K562 (cell line): Measurements from ENCODE around the gene LTBP2.

Experiments
- ELF2 ChIP-seq: fragments of 250-450 bp; sonication (Bioruptor Pico); IDR thresholded peaks from 2 replicates; pipeline ENCODE4 v1.5.0; 2021; ENCODE audit warnings: mild to moderate bottlenecking
- FIP1L1 ChIP-seq: fragments of 200-400 bp; formaldehyde crosslinking; IDR thresholded peaks from 2 replicates; pipeline ENCODE4 v1.6.1; 2018; ENCODE audit warnings: mild to moderate bottlenecking, low read depth, low read length; ENCODE audit not compliant: poor library complexity, severe bottlenecking
- FOXA3 ChIP-seq, 2 experiments: fragments of 450-650 bp in 1 of 2; sonication (generic) in 1 of 2; formaldehyde crosslinking; IDR thresholded peaks in 1 of 2; conservative IDR thresholded peaks in 1 of 2; 2 replicates each; pipeline versions ENCODE4 v1.4.0 to v1.8.0; 2020 to 2022; ENCODE audit warnings: mild to moderate bottlenecking in 2 of 2, missing genetic modification reagents in 1 of 2
- ZNF274 ChIP-seq: IDR thresholded peaks from 2 replicates; pipeline ENCODE4 v1.6.1; 2011; ENCODE audit warnings: low read depth, mild to moderate bottlenecking, low read length, moderate library complexity, borderline replicate concordance
- ZNF551 ChIP-seq: fragments of 250-450 bp; sonication (Bioruptor Pico); IDR thresholded peaks from 2 replicates; pipeline ENCODE4 v1.5.0; 2021; ENCODE audit warnings: mild to moderate bottlenecking, moderate library complexity
- ZSCAN29 ChIP-seq: fragments of 450-650 bp; IDR thresholded peaks from 2 replicates; pipeline ENCODE4 v1.6.1; 2017
- TF ChIP-seq, protein P1 (sequence below), 2 experiments: fragments of 450-650 bp; formaldehyde crosslinking in 1 of 2; IDR thresholded peaks; 2 replicates each; pipeline versions ENCODE4 v1.4.0 to v1.6.1; 2014 to 2020; ENCODE audit warnings: mild to moderate bottlenecking in 2 of 2, borderline replicate concordance in 1 of 2, low read depth in 1 of 2

DNA sequence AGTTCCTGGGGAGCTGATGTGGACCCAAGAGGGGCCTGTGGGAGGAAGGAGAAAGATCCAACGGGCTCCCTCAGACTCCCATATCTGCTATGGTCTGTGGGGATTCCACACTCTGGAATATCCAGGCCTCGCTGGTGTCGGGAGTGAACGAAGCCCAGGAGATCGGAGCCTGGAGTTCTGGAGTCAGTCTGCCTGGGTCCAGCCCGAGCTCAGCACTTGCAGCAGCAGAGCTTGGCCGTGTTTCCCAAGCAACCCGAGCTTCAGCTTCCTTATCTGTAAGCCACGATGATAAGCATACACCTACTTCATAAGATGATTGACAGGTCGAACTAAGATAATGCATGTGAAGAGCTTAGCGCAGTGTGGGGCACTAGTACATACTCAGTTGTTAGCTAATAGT is 10.1 kb downstream of the LTBP2 start:
- TF ChIP-seq, protein P1, sequence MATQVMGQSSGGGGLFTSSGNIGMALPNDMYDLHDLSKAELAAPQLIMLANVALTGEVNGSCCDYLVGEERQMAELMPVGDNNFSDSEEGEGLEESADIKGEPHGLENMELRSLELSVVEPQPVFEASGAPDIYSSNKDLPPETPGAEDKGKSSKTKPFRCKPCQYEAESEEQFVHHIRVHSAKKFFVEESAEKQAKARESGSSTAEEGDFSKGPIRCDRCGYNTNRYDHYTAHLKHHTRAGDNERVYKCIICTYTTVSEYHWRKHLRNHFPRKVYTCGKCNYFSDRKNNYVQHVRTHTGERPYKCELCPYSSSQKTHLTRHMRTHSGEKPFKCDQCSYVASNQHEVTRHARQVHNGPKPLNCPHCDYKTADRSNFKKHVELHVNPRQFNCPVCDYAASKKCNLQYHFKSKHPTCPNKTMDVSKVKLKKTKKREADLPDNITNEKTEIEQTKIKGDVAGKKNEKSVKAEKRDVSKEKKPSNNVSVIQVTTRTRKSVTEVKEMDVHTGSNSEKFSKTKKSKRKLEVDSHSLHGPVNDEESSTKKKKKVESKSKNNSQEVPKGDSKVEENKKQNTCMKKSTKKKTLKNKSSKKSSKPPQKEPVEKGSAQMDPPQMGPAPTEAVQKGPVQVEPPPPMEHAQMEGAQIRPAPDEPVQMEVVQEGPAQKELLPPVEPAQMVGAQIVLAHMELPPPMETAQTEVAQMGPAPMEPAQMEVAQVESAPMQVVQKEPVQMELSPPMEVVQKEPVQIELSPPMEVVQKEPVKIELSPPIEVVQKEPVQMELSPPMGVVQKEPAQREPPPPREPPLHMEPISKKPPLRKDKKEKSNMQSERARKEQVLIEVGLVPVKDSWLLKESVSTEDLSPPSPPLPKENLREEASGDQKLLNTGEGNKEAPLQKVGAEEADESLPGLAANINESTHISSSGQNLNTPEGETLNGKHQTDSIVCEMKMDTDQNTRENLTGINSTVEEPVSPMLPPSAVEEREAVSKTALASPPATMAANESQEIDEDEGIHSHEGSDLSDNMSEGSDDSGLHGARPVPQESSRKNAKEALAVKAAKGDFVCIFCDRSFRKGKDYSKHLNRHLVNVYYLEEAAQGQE (IDR thresholded peaks at IDR 0.05; ENCODE audit: borderline replicate concordance): no peak
- TF ChIP-seq, protein P1 (CRISPR knock-in tag; IDR thresholded peaks at IDR 0.05; ENCODE audit: low read depth): no peak
- TF ChIP-seq ZNF551 (no peak), FIP1L1 (no peak), ELF2 (CRISPR knock-in tag) (no peak), ZNF274 (no peak), ZSCAN29 (no peak), FOXA3 (CRISPR knock-in tag; conservative IDR thresholded peaks at IDR 0.05 in 1 of 2, IDR thresholded peaks at IDR 0.05 in 1 of 2) (no peak)
